Large intestine (tissue), 3 donors: ENCODE results near the gene RENBP. TPM values are rescaled to one million over a fixed set of nuclear protein-coding genes. Genes with fewer than 3 reads are reported as not detected.

Experiments used
- DNase-seq, 2 donors: peaks; one replicate each; pipeline versions ENCODE4 v3.0.0 to v3.0.0-alpha.2; 2013
- H3K27ac ChIP-seq: one replicate; pipeline ENCODE4 v1.5.1; 2013; ENCODE audit warnings: low read length
- H3K27me3 ChIP-seq: 2 replicates; pipeline ENCODE4 v1.6.1; 2013; ENCODE audit warnings: low read length; ENCODE audit not compliant: control insufficient read depth, insufficient read depth
- H3K36me3 ChIP-seq: 2 replicates; pipeline ENCODE4 v1.6.1; 2013; ENCODE audit warnings: low read length; ENCODE audit not compliant: control insufficient read depth, insufficient read depth
- H3K4me1 ChIP-seq: one replicate; pipeline ENCODE4 v1.6.1; 2013; ENCODE audit warnings: low read length; ENCODE audit not compliant: control insufficient read depth, insufficient read depth
- H3K4me3 ChIP-seq: one replicate; pipeline ENCODE4 v1.5.1; 2013; ENCODE audit warnings: low read length
- H3K9me3 ChIP-seq: one replicate; pipeline ENCODE4 v1.6.1; 2013; ENCODE audit warnings: mild to moderate bottlenecking, low read depth, low read length, moderate library complexity; ENCODE audit not compliant: control insufficient read depth
- WGBS: methylation state at CpG from one replicate; pipeline ENCODE4 v1.1.5; 2013; ENCODE audit warnings: low lambda C conversion rate; ENCODE audit not compliant: insufficient coverage; 5-methylcytosine and 5-hydroxymethylcytosine counted together
- polyA plus RNA-seq: library from polyadenylated mRNA; unstranded; fragments of 120-200 nt; gene quantifications from one replicate; pipeline ENCODE4 v1.2.1, GENCODE V29; 2013

RENBP gene
- polyA plus RNA-seq, 1 donor, result 85.8 TPM

DNA sequence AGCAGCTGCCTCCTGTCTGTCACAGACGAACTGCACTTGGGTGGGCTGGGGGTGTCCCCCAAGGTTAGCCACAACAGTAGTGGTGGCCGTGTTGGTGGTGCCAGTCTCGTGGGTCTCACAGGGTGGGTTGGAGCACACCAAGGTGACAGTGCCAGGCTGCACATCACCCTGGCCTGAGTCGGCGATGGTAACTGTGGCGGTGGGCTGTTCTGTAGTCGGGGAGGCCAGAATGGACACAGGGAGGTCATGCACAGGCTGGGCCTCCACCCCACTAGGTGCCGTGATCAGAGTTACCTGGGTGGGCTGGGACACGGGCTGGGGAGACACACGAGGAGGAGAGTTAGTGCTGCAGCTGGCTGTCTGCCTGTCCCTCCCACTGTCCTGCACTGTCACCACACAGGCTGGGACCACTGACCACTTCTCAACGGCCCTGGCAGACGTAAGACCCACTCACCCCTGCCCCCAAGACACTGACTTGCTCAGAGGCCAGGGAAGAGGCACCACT lies 10.8 kb upstream of the RENBP start:
- H3K4me1 ChIP-seq, result peaks cover 4% of the 10 kb centered on the region
- WGBS, result no CpG with 5 or more reads among the region's 12 CpGs
- peaks cover 85% of the 10 kb centered on the region for H3K36me3 ChIP-seq
- no peak for DNase-seq
- H3K4me3 ChIP-seq, result no peak overlapping the region
- H3K27ac ChIP-seq, result no peak overlapping the region
- H3K9me3 ChIP-seq, result no peaks in the 10 kb centered on the region
- H3K27me3 ChIP-seq, result no peaks in the 10 kb centered on the region

DNA sequence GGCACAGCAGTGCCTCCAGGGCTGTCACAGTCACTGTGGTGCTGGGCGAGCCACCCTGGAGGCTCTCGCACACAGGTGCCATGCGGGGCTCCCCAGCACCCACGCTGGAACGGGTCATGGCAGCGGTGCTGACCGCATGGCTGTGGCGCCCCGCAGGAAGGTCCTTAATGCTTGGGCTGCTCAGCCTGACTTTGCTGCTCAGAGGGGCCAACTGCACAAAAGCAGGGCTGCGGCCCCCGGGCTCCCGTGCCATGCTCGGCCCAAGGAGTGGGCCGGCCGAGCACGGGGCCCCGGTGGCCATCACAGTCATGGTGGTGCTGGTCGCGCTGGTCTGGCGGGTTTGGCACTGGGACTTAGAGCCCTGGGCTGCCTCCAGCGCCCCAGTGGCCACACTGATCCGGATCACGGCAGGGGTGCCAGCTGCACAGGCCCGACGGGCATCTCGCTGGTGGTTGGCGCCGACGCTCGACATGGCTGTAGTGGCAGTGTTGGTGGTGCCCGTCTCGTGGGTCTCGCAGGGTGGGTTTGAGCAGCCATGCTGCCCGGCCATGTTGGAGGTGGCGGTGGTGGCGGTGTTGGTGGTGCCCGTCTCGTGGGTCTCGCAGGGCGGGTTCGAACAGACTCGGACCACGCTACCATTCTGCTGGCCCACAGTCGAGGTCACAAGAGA lies 10.2 kb upstream of the RENBP start:
- no peak overlapping the region for H3K4me3 ChIP-seq
- peaks cover 85% of the 10 kb centered on the region for H3K36me3 ChIP-seq
- peaks cover 4% of the 10 kb centered on the region for H3K4me1 ChIP-seq

DNA sequence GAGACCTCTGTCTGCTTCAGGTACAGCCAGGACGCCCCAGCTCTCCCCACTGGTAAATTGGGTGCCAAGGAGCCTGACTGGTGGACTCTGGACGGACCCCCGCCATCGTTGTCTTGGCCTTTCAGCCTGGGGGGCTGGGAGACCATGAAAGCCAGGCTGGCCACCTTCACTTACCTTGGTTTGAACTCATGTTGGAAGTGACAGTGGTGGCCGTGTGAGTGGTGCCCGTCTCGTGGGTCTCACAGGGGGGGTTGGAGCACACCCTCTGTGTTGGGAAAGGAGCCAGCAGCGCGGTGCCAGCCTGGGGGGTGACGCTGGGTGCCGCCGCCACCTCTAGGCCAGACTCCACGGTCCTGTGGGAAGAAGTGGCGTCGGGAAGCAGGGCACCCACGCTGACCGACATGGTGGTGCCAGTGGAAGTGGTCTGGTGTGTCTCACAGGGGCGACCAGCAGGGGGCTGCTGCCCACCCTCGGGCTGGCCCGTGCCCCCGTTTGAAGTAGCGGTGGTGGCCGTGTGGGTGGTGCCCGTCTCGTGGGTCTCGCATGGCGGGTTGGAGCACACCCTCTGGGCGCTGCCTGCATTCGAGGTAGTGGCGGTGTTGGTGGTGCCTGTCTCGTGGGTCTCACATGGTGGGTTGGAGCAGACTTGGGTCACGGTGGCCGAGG lies 9.6 kb upstream of the RENBP start:
- no peak for DNase-seq
- no CpG with 5 or more reads among the region's 33 CpGs for WGBS
- Histone ChIP-seq H3K4me1 (peaks cover 4% of the 10 kb centered on the region), H3K36me3 (peaks cover 84% of the 10 kb centered on the region), H3K9me3 (no peaks in the 10 kb centered on the region), H3K4me3 (no peak overlapping the region), H3K27me3 (no peaks in the 10 kb centered on the region), H3K27ac (no peak overlapping the region)

More for the DNA sequence above, 10.2 kb upstream of the RENBP start:
- Histone ChIP-seq H3K27me3 (no peaks in the 10 kb centered on the region), H3K27ac (no peak overlapping the region), H3K9me3 (no peaks in the 10 kb centered on the region)
- DNase-seq, result no peak
- WGBS, result no CpG with 5 or more reads among the region's 44 CpGs

DNA sequence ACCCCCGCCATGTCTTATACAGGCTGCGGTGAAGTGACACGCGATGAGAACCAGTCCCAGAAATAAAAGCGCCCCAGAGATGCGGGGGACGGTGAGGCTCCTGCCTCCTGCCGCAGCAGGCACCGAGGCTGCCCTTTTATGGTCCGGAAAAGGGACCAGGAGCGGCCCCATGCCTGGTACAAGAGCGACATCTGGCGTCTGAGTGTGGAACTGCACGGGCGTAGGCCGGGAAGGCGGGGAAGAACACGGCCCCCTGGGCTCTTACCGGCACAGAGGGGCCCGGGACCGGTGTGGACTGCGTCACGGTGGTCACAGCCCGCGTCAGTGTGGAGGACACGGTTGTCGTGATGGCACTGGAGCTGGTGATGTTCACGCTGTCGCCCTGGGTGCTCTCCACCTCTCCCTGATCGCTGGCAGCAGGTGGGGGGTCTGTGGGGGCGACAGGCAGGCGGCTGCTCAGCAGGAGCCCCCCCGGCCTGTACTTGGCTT lies 8.9 kb upstream of the RENBP start:
- no CpG with 5 or more reads among the region's 33 CpGs for WGBS
- Histone ChIP-seq H3K4me3 (no peak overlapping the region), H3K27me3 (no peaks in the 10 kb centered on the region), H3K4me1 (peaks cover 4% of the 10 kb centered on the region), H3K9me3 (no peaks in the 10 kb centered on the region), H3K36me3 (peaks cover 80% of the 10 kb centered on the region), H3K27ac (peak overlapping the region; percentile 29)
- peak in 1 of 2 donors; percentile 46 for DNase-seq

DNA sequence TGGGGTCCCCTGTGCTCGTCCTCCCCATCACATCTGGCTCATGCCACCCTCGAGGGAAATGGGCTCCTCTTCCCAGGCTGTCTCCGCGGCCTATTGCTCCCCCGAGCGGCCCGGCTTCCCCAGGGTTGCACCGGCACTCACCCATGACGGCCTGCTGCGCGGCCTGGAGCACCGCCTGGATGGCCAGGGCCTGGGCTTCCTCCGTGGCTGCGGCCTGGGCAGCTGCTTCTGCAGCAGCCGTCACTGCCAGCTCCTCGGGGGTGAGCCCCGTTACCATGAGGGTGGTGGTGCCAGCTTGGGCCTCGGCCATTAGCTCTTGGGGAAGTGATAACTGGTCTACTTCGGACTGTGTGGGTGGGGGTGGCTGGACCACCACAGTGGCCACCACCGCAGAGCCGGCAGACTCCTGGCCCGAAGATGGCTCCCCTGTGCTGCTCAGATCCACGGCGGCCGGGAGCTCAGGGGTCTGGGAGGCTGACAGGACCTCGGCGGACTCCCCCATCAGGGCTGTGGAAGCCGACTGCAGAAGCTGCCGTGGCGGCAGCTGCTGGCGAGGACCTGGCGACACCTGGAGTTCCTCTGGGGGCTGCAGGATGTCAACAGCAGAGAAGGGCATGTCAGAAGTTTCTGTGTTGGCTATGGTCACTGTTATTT lies 8.1 kb upstream of the RENBP start:
- H3K9me3 ChIP-seq, result no peaks in the 10 kb centered on the region
- no peak overlapping the region for H3K4me3 ChIP-seq
- peak overlapping the region; percentile 29 for H3K27ac ChIP-seq
- DNase-seq, result no peak
- H3K36me3 ChIP-seq, result peaks cover 78% of the 10 kb centered on the region
- H3K4me1 ChIP-seq, result peaks cover 6% of the 10 kb centered on the region
- H3K27me3 ChIP-seq, result no peaks in the 10 kb centered on the region
- WGBS, result no CpG with 5 or more reads among the region's 32 CpGs

DNA sequence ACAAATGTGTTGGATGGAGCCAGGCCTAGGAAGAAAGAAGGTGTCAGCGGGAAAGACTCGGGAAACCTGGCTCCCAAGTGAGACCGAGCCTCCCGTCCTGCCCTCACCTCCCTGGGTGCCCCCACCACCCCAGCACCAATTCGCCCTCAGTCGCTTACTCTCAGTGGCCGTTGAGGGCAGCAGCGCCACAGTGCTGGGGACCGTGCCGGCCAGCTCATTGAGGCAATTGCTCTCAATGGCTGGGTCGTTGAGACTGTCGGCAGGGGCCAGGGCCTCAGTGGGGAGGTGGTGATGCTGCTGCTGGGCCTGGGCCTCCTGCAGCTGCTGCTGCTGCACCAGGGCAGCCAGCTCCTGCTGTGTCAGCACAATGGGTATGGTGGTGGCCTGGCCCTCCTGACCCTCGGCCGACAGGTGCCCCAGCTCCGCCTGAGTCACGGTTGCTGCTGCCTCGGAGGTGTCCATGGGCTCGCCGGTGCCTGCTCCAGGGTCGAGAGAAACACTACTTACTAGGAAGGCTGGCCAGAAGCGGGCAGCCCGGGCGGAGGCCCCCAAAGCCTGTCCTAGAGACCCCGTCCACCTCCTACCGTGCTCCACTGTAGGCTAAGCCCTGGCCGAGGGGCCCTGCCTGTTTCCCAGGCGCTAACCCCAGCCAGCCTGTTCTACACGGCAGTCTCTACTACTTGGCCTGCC lies 7.4 kb upstream of the RENBP start:
- Histone ChIP-seq H3K27ac (no peak overlapping the region), H3K4me1 (peaks cover 10% of the 10 kb centered on the region), H3K27me3 (no peaks in the 10 kb centered on the region), H3K36me3 (peaks cover 73% of the 10 kb centered on the region), H3K4me3 (no peak overlapping the region), H3K9me3 (no peaks in the 10 kb centered on the region)
- no CpG with 5 or more reads among the region's 28 CpGs for WGBS
- DNase-seq, result no peak

DNA sequence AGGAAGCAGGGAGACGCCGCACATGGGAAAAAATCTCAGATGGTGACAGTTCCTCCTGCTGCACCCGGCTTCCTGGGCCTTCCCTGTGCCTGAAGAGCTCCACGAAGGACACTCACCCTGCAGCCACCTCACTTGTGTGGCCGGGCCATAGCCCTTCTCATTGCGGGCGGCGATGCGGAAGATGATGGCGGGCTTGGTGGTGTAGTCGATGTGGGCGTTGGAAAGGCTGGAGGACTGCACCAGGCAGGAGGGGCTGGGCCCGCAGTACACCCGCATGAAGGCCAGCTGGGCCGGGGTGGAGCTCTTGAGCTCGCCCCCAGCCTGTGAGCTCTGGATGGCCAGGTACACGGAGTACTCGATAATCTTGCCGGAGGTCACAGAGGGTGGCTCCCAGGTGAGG lies 5.7 kb upstream of the RENBP start:
- WGBS, result no CpG with 5 or more reads among the region's 19 CpGs
- no peak for DNase-seq
- Histone ChIP-seq H3K4me3 (no peak overlapping the region), H3K4me1 (peaks cover 17% of the 10 kb centered on the region), H3K27me3 (no peaks in the 10 kb centered on the region), H3K27ac (no peak overlapping the region), H3K36me3 (peaks cover 60% of the 10 kb centered on the region), H3K9me3 (no peaks in the 10 kb centered on the region)

DNA sequence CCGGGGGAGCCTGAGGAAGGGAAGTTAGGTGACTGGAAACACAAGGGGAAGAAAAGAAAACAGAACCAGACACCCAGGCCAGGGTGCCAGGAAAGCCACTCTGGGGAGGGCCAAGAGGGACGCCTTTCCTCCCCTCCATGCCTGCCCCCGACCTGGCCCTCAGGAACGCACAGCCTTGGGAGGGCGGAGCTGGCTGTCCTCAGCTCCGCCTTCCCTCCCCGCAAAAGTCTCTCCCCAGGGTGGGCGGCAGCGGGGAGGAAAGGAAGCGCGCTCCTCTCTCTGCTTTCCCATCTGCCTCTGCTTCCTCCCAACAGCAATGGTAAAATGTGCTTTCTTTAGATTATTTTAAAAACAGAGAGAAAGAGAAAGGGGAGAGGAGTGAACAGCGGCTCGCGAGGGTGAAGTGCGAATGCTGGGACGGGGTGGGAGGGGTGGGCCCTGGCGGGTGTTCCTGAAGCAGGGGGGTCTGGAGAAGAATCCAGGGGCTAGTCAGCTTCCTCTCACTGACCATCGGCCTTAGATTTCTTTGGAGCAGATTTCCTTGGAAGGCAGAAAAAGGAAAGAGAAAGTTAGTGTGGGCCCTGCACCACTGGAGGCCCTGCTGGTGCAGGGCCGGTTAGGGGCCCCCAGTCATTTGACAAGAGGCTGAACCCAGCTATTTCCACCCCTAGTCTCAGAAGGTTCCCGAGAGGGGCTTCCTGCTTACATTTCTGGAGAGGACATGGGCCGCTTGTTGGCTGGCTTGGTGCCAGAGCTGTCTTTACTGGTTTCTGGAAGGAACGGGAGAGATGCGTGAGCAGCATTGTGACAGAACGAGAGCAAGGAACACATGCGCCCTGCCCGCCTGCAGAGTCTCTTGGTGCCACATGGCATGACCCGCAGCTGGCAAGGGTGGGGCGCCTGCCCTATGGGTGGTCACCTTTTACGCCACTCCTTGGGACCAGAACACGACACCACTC lies 4.7 kb upstream of the RENBP start:
- Histone ChIP-seq H3K4me1 (peaks cover 21% of the 10 kb centered on the region), H3K27me3 (no peaks in the 10 kb centered on the region), H3K27ac (no peak overlapping the region), H3K4me3 (no peak overlapping the region), H3K9me3 (no peaks in the 10 kb centered on the region), H3K36me3 (peaks cover 57% of the 10 kb centered on the region)
- DNase-seq, result no peak
- WGBS, result no CpG with 5 or more reads among the region's 30 CpGs

DNA sequence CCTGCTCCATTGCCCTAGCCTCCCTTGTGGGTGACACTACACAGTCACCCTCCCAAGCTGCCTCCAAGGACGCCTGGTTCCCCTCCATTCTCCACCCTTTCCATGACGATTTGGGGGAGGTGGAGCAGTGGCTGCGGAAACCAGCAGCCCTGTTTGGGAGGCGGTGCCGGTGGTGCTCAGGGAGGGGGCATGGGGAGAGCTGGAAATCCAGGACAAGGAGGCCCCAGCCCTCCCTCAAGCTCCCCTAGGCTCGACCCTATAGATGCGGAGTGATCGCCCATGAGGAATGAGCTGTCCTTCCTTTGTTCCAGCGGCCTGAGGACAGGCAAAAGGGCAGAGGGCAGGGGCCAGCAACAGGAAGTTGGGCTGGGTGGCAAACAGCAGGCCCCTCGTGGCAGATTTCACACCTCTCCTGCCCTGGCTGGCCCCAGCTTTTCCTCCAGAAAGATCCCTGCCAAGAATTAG lies 3.6 kb upstream of the RENBP start:
- H3K36me3 ChIP-seq, result peaks cover 47% of the 10 kb centered on the region
- H3K4me3 ChIP-seq, result no peak overlapping the region
- no peak for DNase-seq
- no peaks in the 10 kb centered on the region for H3K9me3 ChIP-seq
- H3K27ac ChIP-seq, result no peak overlapping the region
- peaks cover 27% of the 10 kb centered on the region for H3K4me1 ChIP-seq
- WGBS, result no CpG with 5 or more reads among the region's 10 CpGs
- no peaks in the 10 kb centered on the region for H3K27me3 ChIP-seq
